Measurements from ENCODE around the gene PPIAL4G.
A peak's percentile ranks its signal among the peaks of the same experiment; 100 is the strongest.
"Not testable (repeated sequence)": the region's sequence is repeated elsewhere in the genome, so short reads cannot be mapped to it uniquely, and the experiment has no call there.

PPIAL4G gene

DNA sequence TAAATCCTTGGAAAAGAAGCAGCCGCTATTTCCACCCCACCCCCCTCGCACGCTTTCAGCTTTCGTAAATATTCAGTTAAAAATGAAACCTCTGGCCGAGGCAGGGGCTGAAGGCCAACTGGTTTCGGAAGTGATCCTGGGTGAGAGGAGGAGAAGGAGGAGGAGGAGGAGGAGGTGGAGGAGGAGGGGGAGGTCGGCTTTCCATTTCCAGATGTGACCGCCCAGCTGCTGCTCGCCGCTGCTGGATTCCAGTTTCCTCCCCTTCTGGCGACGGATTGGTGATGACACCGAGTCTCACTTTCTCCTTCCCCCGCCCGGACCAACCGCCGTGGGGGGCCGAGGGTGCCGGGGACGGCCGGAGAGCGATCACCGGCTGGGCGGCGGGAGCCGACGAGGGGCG is 23.4 kb downstream of the PPIAL4G start:
- H3K4me1 ChIP-seq (ENCODE audit: insufficient read depth, low read length); H3K27me3 ChIP-seq (ENCODE audit: insufficient read depth, low read length); H3K9me3 ChIP-seq (ENCODE audit: insufficient read depth, low read depth, low read length); H3K27ac ChIP-seq (ENCODE audit: low read length); H3K36me3 ChIP-seq (ENCODE audit: insufficient read depth, low read depth, low read length): not testable (repeated sequence)
- Histone ChIP-seq H3K4me3 (ENCODE audit: low read length) (peak overlapping the region; percentile 66; the same call in 1 of the 2 replicates), H3K9ac (ENCODE audit: low read depth, low read length) (peak overlapping the region; percentile 73)

DNA sequence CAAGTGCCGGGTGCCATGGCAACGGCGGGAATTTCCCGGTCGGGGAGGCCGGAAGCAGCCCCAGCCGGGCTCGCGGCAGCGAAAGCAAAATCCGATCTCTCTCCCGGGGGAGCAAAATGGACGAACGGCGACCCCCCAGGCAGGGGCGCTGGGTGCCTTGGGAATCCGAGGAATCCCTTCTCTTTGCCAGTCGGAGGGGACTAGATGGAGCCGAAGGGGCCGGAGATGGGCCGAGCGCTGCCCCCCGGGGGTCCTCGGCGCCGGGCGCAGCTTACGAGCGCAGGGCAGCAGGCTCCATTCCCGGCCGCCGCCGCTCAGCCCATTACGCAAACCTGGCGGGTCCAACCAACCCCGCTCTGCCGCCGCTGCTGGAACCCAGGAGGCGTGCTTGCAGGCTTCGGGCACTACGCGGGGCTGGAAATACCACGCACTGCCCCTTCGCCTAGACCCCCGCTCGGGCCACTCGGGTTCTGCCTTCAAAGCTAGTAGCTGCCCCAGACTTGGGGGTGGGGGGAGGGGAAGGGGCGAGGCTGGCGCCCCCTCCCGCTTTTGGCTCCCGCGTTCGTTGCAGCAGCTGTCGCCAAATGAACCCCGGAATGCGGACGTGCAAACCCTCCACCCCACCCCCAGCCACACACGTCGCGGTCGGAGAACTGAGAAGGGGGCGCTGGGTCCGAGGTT is 24.1 kb downstream of the PPIAL4G start:
- H3K4me1 ChIP-seq (ENCODE audit: insufficient read depth, low read length); H3K9me3 ChIP-seq (ENCODE audit: insufficient read depth, low read depth, low read length); H3K27me3 ChIP-seq (ENCODE audit: insufficient read depth, low read length); H3K36me3 ChIP-seq (ENCODE audit: insufficient read depth, low read depth, low read length); H3K27ac ChIP-seq (ENCODE audit: low read length): not testable (repeated sequence)
- H3K9ac ChIP-seq (ENCODE audit: low read depth, low read length): peak overlapping the region; percentile 73
- H3K4me3 ChIP-seq (ENCODE audit: low read length): peak overlapping the region; percentile 66

DNA sequence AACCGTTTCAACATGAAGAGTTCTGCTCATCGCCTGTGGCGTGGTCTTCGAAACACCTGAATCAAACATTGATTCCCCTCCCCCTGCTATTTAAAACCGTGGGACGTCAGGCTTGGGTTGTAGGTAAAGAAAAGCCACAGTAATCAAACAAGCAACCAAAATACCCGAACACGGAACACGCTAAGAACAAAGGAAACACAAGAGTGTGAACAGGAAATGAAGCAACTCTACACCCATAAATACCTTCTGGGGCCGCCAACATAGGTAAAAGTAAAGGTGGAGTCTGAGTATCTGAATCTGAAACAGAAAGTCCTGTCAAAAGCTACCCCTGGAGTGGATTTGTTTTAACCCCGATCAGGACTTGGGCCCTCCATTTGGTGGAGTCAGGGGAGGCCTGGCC is 24.7 kb downstream of the PPIAL4G start:
- not testable (repeated sequence) for H3K4me1 ChIP-seq (ENCODE audit: insufficient read depth, low read length); H3K27me3 ChIP-seq (ENCODE audit: insufficient read depth, low read length); H3K36me3 ChIP-seq (ENCODE audit: insufficient read depth, low read depth, low read length); H3K27ac ChIP-seq (ENCODE audit: low read length); H3K9me3 ChIP-seq (ENCODE audit: insufficient read depth, low read depth, low read length)
- Histone ChIP-seq H3K4me3 (ENCODE audit: low read length) (peak overlapping the region; percentile 60), H3K9ac (ENCODE audit: low read depth, low read length) (peak overlapping the region; percentile 68; the same call in 1 of the 2 replicates)

DNA sequence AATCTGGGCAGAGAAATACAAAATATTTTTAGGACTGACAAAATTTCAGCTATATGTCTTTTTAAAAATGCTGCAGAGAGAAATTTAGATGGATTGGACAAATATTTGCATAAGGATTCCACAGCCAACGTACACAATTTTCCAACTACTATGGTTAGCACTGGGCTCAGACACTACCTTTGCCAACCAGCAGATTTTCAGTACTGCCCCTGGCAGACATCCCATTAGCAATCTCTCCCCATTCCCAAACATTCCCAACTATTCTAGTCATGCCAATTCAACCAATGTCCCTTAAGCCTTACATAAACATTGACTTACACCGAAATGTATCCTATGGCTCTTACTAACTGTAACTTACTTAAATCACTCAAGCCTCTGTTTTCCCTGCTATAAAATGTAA is 30.3 kb downstream of the PPIAL4G start:
- H3K9me3 ChIP-seq (ENCODE audit: insufficient read depth, low read depth, low read length); H3K27me3 ChIP-seq (ENCODE audit: insufficient read depth, low read length); H3K4me1 ChIP-seq (ENCODE audit: insufficient read depth, low read length); H3K27ac ChIP-seq (ENCODE audit: low read length); H3K4me3 ChIP-seq (ENCODE audit: low read length); H3K9ac ChIP-seq (ENCODE audit: low read depth, low read length); H3K36me3 ChIP-seq (ENCODE audit: insufficient read depth, low read depth, low read length): not testable (repeated sequence)

DNA sequence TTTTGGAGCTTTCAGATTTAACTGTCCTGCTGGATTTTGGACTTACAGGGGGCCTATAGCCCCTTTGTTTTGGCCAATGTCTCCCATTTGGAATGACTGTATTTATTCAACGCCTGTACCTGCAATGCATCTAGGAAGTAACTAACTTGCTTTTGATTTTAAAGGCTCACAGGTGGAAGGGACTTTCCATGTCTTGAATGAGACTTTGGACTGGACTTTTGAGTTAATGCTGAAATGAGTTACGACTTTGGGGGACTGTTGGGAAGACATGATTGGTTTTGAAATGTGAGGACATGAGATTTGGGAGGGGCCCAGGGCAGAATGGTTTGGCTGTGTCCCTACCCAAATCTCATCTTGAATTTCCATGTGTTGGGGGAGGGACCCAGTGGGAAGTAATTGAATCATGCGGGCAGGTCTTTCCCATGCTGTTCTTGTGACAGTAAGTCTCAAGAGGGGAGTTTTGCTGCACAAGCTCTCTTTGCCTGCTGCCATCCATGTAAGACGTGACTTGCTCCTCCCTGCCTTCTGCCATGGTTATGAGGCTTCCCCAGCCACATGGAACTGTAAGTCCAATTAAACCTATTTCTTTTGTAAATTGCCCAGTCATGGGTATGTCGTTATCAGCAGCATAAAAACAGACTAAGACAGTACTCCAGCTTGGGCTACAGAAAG is 43.3 kb downstream of the PPIAL4G start:
- not testable (repeated sequence) for H3K4me3 ChIP-seq (ENCODE audit: low read length); H3K4me1 ChIP-seq (ENCODE audit: insufficient read depth, low read length); H3K9me3 ChIP-seq (ENCODE audit: insufficient read depth, low read depth, low read length); H3K27ac ChIP-seq (ENCODE audit: low read length); H3K27me3 ChIP-seq (ENCODE audit: insufficient read depth, low read length); H3K36me3 ChIP-seq (ENCODE audit: insufficient read depth, low read depth, low read length); H3K9ac ChIP-seq (ENCODE audit: low read depth, low read length)

DNA sequence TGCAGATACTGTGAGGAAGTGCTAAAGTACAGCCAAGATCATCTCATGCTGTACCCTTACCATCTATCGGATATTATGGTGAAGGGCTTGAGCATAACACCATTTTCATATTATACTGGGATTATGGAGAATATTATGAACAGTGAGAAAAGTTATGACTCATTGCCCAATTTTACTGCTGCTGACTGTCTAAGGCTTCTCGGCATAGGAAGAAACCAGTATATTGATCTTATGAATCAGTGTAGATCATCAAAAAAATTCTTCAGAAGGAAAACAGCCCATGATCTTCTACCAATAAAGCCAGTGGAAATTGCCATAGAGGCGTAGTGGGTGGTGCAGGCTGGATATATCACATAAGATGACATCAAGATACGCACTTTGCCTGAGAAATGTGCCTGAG is 47.7 kb downstream of the PPIAL4G start:
- Histone ChIP-seq H3K4me1 (ENCODE audit: insufficient read depth, low read length) (peaks cover 2% of the 10 kb centered on the region; the same call in 1 of the 2 replicates), H3K4me3 (ENCODE audit: low read length) (no peak overlapping the region), H3K9me3 (ENCODE audit: insufficient read depth, low read depth, low read length) (no peaks in the 10 kb centered on the region), H3K27me3 (ENCODE audit: insufficient read depth, low read length) (no peaks in the 10 kb centered on the region), H3K9ac (ENCODE audit: low read depth, low read length) (no peak overlapping the region), H3K27ac (ENCODE audit: low read length) (no peak overlapping the region), H3K36me3 (ENCODE audit: insufficient read depth, low read depth, low read length) (peaks cover 13% of the 10 kb centered on the region)

DNA sequence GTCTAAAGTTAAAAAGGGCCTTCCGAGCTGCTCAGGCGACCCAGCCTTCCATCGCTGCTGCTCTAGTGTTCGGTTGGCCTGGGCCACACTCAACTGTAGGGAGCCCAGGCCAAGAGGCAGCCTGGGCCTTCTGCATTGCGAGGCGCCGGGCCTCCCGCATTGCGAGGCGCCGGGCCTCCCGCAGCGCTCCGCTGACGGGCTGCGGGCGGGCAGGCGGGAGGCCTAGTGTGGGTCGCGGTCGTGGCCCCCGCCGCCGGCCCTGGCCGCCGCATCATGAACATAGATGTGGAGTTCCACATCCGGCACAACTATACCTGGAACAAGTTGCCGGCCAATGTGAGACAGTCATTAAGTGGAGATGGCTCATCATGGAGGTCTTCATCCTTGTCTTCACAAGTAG is 48.3 kb downstream of the PPIAL4G start:
- H3K36me3 ChIP-seq (ENCODE audit: insufficient read depth, low read depth, low read length): peaks cover 13% of the 10 kb centered on the region
- no peak overlapping the region for H3K27ac ChIP-seq (ENCODE audit: low read length)
- no peaks in the 10 kb centered on the region for H3K9me3 ChIP-seq (ENCODE audit: insufficient read depth, low read depth, low read length)
- no peak overlapping the region for H3K4me3 ChIP-seq (ENCODE audit: low read length)
- peaks cover 2% of the 10 kb centered on the region; the same call in 1 of the 2 replicates for H3K4me1 ChIP-seq (ENCODE audit: insufficient read depth, low read length)
- H3K27me3 ChIP-seq (ENCODE audit: insufficient read depth, low read length): no peaks in the 10 kb centered on the region
- H3K9ac ChIP-seq (ENCODE audit: low read depth, low read length): no peak overlapping the region

DNA sequence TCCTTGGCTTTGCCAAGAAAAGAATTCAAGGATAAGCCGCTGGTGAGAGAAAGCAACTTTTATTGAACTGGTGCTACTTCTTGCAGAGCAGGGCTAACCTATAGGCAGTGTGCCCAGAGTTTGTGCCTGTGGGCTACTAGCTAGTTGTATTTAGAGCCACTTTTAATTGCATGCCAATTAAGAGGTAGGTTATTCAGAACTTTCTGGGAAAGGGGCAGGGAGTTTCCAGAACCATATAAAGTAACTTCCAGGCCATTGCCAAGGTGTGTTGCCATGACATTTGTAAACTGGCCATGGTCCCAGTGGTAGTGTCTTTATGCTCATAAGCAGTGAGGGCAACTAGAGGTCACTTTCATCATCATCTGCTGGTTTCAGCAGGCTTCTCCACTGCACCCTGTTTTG is 50.2 kb downstream of the PPIAL4G start:
- not testable (repeated sequence) for H3K4me1 ChIP-seq (ENCODE audit: insufficient read depth, low read length); H3K27ac ChIP-seq (ENCODE audit: low read length); H3K9me3 ChIP-seq (ENCODE audit: insufficient read depth, low read depth, low read length); H3K9ac ChIP-seq (ENCODE audit: low read depth, low read length); H3K27me3 ChIP-seq (ENCODE audit: insufficient read depth, low read length); H3K4me3 ChIP-seq (ENCODE audit: low read length)
- peaks cover 20% of the 10 kb centered on the region for H3K36me3 ChIP-seq (ENCODE audit: insufficient read depth, low read depth, low read length)

Measured in iPS-20b (cell line).